NCI-H748 (cell line): Measurements from ENCODE around the gene GLI3.

ENCODE experiments used
- DNase-seq: peaks from one replicate; lab custom pipeline; 2025; ENCODE audit not compliant: unreplicated experiment; lab: John Stamatoyannopoulos, UW

The GLI3 gene

DNA sequence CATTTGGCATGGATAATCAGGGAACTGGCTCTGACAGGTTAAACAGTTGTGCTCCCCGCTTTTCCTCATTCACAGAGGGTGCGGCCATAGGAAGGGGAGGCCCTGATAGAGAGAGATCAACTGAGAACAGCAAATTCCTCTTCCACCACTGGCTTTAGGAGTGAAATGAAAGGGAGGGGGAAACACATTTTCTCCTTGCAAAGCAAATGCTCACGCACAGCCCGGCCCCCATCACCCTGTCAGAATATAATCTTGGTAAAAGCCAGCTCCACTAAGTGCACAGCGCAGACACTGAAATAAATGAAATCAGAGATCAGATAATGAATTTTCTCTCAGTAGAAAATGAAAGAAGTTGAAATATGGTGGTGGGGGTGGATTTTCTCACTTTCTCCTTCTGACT lies 187.2 kb downstream of the GLI3 start:
- no peak for DNase-seq

DNA sequence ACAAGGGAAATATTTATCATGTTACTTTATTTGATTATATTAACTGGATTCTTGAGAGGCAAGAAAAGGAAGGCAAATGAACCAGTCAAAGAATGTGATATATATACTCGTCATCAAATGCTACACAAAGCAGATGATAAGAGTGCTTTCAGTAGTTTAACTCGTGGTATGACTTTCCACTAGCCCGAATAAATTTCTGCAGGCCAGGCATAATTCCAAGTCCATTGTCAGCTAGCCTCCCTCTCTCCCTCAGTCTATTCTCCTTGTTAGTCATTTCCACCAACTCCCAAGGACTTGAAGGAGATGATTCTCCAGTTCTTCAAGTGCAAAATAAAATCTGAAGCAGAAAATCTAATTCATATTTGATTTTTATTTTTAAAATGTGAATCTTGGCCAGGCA lies 190.5 kb downstream of the GLI3 start:
- DNase-seq: no peak

DNA sequence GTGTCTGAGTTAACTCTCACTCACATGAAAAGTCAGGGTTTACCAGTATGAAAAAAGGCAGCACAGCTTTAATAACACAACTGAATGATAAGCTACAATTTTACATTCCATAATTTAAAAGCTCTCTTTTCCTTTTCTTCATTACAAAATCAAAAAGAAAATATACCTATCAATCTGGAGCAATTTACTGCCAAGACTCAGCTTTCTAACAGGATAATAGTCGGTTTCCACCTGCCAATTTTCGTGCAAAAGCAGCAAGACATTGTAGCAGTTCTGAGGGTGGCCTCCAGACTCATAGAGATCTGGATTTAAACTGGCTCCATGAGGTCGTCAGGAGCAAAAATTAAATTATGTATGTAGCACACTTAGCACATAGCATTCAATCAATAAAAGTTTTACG lies 191.0 kb downstream of the GLI3 start:
- no peak for DNase-seq

DNA sequence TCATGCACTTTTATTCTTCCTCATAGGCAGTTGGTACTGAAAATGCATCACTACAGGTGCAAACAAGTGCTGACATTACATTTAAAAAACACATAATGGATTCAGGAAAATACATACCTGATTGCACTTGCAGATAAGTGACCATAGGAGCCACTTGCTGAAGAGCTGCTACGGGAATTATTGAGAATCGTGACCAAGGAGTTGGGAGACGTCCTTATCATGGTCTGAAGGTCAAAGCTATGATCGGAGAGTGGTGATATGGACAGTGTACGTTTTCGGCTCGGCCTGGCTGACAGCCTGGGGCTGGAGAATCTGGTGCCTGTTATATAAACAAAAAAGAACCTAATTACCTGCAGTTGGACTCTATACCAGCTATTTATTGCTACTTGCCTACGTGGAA lies 197.1 kb downstream of the GLI3 start:
- DNase-seq: no peak

DNA sequence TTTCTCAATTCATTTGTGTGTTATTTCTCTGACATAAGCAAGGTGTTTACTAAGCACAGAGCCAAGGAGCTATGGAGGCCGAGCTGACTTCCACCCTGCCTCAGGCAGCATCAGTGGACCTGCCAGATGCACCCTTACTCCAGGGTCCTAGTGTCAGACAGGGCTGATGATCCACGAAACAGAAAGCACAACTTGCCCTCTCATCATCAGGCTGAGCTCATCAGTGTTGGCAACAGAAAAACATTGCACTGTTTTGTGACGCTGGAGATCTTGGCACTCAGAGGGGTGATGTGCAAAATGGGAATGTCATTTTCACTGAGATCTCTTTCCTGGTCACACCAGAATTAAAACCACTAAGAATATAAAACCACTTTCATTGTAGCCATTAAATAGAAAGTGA lies 201.8 kb downstream of the GLI3 start:
- no peak for DNase-seq

DNA sequence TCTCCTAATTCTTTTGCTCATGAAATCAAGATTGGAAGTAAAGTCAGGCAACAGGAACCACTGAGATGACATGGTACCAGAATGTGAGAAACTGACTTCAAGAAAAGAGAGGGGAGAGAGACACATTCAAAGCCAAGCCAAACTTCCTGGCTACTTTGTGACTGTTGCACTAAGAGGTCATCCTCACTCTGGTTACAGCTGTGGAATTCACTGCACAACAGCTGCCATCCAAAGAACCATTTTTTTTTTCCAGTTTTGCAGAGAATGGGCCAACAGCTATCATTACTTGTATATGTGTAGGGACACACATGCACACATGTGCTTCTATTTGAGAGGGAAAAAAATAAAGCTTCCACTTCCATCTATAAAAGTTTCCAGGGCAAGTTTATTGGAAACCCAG lies 203.5 kb downstream of the GLI3 start:
- DNase-seq: no peak

DNA sequence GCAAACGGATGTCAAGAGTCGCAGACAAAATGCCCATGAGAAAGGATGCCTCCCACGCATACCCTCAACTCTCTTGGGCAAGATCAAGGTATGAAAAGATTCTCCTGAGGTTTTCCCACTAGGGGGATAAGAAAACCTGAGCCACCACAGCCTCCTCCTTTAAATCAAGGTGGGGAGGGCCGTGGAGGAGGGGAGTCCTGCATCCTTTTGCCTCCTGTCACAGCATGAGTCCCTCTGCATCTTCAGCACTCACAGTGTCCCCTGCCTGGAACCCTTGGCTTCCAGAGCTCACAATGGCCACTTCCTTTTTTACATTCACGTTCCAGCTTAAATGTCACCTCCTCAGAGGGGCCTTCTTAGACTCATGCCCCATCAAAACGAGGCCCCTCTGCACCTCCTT lies 207.6 kb downstream of the GLI3 start:
- DNase-seq: no peak

DNA sequence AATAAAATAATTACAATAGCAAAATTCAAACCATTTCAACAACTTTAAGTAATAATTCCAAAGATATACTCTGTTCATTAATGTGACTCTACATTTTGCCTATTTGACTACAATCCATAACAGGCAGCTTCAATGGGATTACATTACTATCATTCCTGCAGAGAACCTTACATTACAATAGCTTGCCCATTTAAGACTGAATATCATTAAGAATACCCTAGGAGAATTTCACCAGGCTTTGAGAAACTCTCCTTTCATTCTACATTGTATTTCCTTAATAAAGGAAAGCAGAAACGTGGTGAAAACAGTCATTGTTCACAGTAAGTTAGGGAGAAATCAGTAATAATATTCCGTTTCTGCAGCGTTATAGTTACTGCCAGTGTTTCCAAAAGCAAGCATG lies 209.5 kb downstream of the GLI3 start:
- no peak for DNase-seq

DNA sequence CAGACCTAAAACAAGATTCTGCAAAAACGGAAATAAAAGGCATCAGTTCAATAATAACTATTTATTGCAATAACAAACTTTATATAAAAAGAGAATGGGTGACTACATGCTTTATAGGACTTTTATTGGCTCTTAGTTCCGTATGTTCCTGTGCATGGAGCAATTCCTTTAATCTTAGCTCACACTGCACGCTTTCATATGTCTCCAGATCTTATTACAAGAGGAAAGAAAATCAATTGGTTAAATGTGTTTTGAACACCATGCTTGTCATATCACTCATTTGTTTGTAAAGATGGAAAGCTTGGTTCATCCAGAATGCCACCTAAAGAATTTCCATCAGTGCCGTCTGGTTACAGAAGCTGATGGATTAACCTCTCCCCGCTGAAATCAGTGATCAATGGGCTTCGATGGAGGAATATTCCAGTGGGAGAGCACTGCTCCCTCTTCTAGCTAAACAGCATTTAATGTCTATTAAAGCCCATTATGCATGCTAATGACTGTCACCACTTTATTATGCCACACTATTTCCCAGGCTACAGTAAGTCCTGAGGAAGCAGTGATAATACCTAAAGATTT lies 210.3 kb downstream of the GLI3 start:
- DNase-seq: no peak

DNA sequence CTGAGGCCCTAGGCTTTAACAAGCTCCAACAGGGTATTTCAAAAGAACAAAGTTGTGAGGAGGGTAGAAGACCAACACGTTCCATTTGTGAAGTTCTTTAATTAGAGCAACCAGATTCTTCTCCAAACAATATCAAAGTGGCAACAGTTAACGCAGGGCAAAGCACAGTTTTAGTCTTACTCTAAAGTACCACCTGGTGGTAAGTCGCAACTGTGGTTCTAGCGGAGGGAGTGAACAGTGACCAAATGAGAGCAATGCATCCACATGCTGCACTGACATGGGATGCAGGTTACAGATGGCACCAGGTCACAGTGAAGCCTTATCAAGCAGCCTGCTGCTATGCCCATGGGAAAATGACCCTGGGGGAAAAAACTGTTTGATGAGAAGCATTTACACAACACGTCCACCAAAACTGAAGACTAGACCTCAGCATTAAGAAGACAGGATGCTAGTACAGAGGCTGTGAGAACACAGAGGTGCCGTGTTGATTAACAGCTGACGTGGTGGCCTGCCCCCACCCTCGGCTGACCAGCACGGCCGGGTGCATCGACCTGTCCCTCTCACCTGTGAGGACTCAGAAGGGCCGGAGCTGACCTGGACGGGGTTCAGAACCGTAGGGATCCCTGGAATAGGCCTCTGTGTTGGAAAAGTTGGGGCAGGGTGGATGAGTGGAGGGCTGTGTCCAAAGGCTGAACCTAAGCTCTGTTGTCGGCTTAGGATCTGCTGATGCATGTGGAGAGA lies 211.2 kb downstream of the GLI3 start:
- DNase-seq: no peak

DNA sequence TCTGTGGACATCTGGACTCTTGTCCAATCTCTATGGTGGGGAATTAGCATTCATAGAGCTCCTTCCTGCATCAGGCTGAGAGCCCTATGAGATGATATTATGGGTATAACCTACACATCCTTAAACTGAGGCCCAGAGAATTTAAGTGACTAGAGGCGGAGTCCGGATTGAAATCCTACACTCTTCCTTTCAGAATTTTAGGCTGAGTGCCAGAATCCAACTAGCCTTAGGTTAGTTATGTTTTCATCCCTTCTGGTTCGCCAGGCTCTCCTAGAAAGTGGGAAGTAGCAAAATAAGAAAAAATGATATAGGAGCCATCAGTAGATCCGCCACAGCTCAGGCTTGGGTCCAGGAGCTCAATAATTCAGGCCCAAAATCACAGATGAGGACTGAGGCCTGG lies 212.5 kb downstream of the GLI3 start:
- DNase-seq: no peak

DNA sequence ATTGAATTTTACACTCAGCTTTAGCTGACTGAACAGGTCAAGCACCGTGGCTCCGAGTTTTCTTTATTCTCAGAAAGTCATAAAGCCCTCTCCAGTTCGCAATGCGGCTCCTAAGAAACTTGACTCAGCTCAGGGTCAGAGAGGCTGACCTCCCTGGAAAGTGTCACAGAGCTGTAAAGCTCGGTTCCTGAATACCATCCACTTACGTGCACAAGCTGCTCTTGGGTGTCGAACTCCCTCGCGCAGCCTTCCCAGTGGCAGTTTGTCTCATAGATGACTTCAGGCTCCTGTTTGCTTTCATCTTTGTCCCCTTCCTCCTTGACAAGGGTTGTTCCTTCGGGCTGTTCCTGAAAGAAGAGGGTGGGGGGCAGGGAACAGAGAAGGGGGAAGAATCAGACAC lies 213.7 kb downstream of the GLI3 start:
- DNase-seq: no peak

DNA sequence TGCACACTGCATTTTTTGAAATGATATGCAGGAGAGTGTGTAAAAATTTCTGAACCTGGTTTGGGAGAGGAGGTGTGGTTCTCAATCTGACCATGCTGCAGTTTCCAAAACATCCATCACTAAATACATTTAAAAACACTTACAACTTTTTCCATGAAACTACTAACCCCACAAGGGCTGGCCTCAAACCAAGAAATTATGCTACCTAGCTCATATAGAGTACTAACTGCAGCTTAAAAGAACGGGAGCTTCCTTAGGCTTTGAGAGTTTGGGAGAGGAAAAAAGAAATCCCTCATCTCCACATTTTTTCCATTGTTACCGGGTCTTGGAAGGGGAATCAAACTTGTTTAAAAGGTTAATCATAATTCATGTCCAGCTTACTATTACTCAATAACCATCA lies 214.2 kb downstream of the GLI3 start:
- no peak for DNase-seq

DNA sequence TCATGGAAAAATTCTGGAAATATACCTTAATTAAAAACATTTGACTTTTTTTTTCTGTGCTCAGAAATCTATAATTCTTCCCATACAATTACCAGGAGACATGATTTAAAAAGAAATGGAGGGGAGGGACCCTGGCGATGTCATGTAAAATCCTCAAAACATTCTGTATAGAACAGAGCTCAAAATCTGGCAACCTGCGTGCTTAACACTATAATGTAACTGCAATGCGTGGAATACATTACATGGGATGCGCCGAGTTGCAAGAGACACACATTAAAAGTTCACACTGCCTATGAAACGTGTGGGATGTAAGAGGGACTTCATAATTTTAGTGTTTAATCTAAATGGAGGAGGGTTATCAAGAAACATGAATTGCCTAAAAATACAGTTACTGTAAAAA lies 215.0 kb downstream of the GLI3 start:
- DNase-seq: no peak

DNA sequence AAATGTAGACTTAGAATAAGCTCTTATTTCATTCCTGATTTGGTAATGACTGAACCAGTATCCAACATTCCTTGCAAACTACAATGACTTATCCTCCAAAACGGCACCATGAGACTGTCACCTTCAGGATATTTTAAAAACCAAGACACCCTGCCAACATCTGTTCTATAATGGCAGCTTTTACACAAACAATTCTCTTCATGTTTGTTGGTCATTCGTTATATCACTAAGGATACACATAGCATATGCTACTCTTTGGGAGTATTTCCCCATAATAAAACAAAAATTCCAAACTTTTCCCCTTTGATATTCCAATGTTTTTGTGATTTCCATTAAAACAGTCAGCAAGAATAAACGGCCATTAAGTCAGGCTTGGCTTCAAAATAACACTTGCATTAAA lies 215.4 kb downstream of the GLI3 start:
- DNase-seq: no peak

DNA sequence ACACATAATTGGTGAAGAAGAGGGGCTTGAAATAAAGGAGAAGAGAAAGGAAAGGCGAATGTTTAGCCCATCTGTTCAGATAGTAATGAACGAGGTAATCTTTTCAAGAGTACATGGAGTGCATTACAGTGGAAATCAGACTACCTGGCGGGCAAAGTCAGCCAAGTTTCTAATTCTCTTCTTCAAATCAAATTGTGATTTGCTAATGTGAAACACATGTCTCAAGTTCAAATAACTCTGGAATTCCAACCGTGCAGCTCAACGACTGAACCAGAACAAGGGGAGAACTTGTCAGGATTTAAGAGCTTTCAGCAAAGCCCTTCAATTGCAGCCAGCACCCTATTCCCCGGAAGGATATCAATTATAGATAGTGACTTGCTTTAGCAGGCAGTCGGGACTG lies 216.9 kb downstream of the GLI3 start:
- DNase-seq: no peak

DNA sequence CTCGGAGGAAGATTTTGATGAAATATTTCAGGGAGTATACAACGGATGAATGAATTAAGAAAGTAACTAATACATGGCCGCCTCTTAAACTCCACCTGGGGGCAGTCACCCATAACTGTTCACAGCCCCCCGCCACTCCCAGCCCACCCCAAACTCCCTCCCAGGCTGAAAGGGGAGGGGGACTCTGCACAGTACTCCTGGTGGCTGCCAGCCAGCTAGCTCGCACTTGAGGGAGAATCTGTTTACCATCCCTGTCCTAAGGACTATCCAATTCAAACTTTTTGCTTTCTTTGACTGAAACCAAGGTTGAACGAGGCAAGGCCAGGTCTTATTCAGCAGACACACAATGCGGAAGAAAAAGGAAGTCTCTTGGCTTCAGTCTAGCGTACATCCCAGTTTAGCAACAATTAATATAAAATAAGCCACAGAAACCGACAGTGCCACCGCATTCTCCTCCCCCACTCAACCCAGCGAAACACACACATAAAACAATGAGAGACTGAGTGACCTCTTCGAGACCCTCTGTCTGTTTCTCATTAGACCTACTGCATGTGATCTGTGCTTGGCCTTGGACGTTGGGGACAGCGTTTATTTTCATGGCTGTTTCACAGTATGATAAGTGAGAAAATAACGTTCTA lies 219.5 kb downstream of the GLI3 start:
- no peak for DNase-seq

DNA sequence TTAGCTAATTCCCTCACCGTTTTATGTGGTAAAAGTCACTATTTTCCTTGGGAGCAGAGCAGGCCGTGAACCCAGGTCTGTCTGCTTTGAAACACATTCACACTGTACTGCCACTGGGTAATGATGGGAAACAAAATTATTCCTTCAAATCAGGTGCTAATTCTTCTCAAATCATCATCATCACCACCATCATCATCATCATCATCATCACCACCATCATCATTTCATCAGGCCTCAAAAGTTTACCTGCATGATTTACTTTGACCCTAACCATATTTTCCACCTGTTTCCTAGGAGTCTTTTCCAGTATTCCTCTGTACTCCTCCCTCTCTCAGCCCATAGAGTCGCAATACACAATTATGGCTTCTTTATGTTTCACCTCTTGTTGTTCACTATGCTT lies 220.5 kb downstream of the GLI3 start:
- no peak for DNase-seq

DNA sequence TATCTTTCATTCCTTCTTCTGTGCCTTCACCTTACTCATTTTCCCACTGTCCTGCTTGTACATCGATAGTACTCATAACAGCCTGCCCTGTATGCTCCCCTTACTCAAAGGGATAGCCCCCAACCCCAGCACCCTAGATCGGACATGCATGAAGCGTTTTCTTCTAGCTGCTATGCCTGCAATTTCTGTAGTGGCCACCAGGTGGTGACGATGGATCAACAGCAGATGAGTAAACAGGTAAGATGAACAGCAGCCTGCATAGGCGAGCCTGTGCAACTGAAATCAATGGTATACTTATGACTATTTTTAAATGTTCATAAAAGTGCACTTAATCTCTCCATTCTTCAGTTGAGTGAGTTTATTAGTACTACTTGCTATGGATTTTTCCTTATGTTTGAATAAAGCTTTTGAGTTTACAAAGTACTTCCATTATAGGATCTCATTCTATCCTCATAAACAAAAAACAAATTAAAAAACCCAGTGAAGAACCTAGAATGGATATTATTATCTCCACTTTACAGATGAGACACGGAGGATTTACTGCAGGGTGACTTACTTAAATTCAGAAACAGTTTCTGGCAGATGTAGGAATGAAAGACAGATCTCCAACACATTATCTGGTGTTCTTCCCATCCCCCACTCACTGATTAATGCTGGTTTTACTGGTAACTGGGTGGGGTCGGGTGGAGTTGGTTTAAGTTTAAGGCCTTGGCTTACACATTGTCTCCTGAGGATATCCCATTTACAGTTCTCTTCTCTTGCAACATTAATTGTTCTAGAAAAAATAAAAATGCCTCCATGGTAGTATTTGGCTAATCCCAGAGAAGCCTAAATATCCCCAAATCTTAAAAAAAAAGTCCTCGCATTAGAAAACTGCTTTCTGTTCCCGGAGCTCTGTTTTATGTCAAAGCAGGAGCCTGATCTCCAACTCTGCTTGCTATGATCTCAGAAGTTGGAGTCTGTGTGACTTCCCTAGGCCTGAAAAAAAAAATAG lies 222.1 kb downstream of the GLI3 start:
- DNase-seq: peak; percentile 31

DNA sequence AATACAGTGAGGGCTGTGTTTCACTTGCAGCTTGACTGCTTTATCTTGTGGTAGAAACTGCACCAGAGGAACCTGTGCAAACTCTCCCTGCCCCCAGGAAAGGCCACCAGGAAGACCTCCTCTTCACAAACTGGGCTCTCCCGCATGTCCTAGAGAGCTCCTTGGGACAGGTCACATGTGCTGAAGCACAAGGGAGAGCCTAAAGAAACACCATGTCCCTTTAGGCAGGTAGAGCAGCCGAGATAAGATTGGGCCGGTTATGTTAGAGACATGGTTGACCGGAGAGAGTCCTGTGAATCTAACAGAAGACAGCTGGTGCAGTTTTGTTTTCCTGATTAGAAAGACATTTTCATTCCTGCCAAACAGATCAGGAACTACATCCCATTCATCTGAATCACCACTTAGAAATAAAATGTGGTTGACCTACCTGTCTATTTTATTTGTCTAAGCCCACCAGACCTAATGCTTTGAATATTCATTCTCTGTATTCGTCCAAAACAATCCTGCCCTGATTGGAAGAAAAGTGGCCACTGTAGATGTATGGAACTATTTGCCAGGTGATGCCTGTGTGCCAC lies 224.1 kb downstream of the GLI3 start:
- no peak for DNase-seq

DNA sequence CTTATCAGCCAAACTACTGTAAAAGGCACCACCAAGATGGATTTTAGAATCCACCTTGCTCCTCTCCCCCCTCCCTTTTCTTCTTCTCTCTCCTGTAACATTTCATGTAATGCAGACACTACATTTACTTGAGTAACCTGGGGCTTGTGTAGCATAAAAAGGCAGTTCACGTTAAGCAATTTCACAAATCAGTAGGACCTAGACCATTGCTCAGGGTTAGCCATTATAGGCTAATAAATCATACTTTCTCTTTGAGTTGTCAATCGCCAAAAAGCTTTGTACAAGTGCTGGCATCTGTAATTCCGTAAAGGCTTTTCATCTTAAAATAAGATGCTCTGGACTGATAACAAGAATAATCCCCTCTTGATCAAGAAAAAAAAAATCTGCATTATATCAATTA lies 224.7 kb downstream of the GLI3 start:
- DNase-seq: no peak
